ENCODE data around the gene BMAL1.
"Not testable (repeated sequence)": the region's sequence is repeated elsewhere in the genome, so short reads cannot be mapped to it uniquely, and the experiment has no call there.

Gene BMAL1

GRCh38 chr11:13382751-13383150, 105.2 kb downstream of the BMAL1 start:
- DNase-seq = no peak
- Histone ChIP-seq H3K27me3 (no peaks in the 10 kb centered on the region), H3K4me3 (ENCODE audit: low read depth, low read length) (no peak overlapping the region), H3K4me1 (no peaks in the 10 kb centered on the region), H3K36me3 (no peaks in the 10 kb centered on the region), H3K9me3 (no peaks in the 10 kb centered on the region)
- TF ChIP-seq CTCF (IDR thresholded peaks at IDR 0.05; ENCODE audit: low read depth, low read length) = no peak

DNA sequence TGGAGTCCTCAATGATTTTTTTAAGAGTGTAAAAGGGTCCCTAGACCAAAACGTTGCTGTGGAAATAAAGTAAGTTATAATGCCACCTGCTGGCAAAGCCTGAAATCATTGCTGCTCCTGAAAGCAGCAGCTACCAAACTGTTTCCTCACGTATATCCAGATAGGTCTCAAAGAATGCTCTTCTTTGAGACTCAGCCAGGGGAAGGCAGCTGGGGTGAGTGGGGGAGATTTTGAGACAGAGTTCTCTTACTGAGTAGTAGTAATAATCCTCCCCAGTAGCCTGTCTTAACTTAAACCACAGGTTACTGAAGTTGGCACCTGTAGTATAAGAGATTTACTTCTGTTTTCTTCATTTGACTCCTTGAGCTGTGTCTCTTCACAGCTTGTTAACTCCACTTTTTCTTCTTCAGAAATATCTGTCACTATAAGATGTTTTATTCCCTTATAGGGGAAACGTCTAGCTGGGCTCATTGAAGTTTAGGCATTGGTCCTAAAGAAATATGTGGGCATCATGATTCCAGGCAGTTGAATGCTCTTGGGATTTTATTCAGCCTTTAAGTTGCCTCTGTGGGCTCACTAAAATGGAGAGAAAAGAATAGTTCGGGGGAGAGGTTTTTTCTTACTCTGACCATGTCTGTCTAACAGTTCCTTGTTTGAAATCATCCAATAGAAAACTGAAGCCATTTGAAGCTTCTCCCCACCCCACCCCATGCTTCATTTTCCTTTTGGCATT, 107.5 kb downstream of the BMAL1 start:
- TF ChIP-seq CTCF (IDR thresholded peaks at IDR 0.05; ENCODE audit: low read depth, low read length) = peak; percentile 52
- no peaks in the 10 kb centered on the region for H3K27me3 ChIP-seq
- DNase-seq = peak; percentile 29
- no peaks in the 10 kb centered on the region for H3K36me3 ChIP-seq
- no peaks in the 10 kb centered on the region for H3K9me3 ChIP-seq
- H3K4me1 ChIP-seq = no peaks in the 10 kb centered on the region
- H3K4me3 ChIP-seq (ENCODE audit: low read depth, low read length) = no peak overlapping the region

DNA sequence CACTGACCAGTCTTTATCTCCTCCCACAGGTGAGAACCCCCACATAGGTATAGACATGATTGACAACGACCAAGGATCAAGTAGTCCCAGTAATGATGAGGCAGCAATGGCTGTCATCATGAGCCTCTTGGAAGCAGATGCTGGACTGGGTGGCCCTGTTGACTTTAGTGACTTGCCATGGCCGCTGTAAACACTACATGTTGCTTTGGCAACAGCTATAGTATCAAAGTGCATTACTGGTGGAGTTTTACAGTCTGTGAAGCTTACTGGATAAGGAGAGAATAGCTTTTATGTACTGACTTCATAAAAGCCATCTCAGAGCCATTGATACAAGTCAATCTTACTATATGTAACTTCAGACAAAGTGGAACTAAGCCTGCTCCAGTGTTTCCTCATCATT, 109.0 kb downstream of the BMAL1 start:
- DNase-seq = no peak
- Histone ChIP-seq H3K27me3 (no peaks in the 10 kb centered on the region), H3K4me1 (no peaks in the 10 kb centered on the region), H3K4me3 (ENCODE audit: low read depth, low read length) (no peak overlapping the region), H3K36me3 (no peaks in the 10 kb centered on the region), H3K9me3 (no peaks in the 10 kb centered on the region)
- no peak for TF ChIP-seq CTCF (IDR thresholded peaks at IDR 0.05; ENCODE audit: low read depth, low read length)

DNA sequence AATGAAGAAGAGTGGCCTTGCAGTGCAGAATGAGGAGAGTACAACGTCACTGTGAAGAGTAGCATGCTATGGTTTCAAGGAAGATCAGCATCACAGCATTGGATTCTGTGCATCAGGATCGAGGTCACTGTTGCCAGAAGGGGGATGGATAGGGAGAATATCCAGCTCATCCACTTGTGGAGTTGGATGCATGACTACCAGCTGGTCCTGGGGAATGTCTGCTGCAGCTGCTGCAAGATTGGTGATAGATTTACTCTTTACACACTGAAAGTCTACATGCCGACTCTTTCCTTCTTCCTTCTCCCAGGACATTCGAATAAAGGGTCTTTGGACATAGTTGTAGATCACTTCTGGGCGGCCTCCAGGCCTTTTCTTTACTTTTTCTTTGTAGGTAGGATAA, 111.2 kb downstream of the BMAL1 start:
- H3K36me3 ChIP-seq = no peaks in the 10 kb centered on the region
- H3K4me3 ChIP-seq (ENCODE audit: low read depth, low read length) = no peak overlapping the region
- DNase-seq = no peak
- H3K9me3 ChIP-seq = no peaks in the 10 kb centered on the region
- no peaks in the 10 kb centered on the region for H3K4me1 ChIP-seq
- H3K27me3 ChIP-seq = no peaks in the 10 kb centered on the region
- no peak for TF ChIP-seq CTCF (IDR thresholded peaks at IDR 0.05; ENCODE audit: low read depth, low read length)

GRCh38 chr11:13391217-13391616, 113.6 kb downstream of the BMAL1 start:
- Histone ChIP-seq H3K4me3 (ENCODE audit: low read depth, low read length) (no peak overlapping the region), H3K4me1 (no peaks in the 10 kb centered on the region), H3K9me3 (no peaks in the 10 kb centered on the region), H3K27me3 (no peaks in the 10 kb centered on the region), H3K36me3 (no peaks in the 10 kb centered on the region)
- DNase-seq = no peak
- TF ChIP-seq CTCF (IDR thresholded peaks at IDR 0.05; ENCODE audit: low read depth, low read length) = no peak

GRCh38 chr11:13398335-13398734, 120.7 kb downstream of the BMAL1 start:
- not testable (repeated sequence) for H3K36me3 ChIP-seq; DNase-seq; H3K27me3 ChIP-seq; H3K4me3 ChIP-seq (ENCODE audit: low read depth, low read length); H3K4me1 ChIP-seq; H3K9me3 ChIP-seq

Measured in BE2C (cell line).